NCI-H146 treated with DMSO at 0.1 percent for 48 hours (cell line): Measurements from ENCODE around the gene ASXL1.
A peak's percentile ranks its signal among the peaks of the same experiment; 100 is the strongest.

Experiments used
- DNase-seq: peaks from one replicate; lab custom pipeline; 2025; ENCODE audit not compliant: unreplicated experiment; lab: John Stamatoyannopoulos, UW

ASXL1 gene

DNA sequence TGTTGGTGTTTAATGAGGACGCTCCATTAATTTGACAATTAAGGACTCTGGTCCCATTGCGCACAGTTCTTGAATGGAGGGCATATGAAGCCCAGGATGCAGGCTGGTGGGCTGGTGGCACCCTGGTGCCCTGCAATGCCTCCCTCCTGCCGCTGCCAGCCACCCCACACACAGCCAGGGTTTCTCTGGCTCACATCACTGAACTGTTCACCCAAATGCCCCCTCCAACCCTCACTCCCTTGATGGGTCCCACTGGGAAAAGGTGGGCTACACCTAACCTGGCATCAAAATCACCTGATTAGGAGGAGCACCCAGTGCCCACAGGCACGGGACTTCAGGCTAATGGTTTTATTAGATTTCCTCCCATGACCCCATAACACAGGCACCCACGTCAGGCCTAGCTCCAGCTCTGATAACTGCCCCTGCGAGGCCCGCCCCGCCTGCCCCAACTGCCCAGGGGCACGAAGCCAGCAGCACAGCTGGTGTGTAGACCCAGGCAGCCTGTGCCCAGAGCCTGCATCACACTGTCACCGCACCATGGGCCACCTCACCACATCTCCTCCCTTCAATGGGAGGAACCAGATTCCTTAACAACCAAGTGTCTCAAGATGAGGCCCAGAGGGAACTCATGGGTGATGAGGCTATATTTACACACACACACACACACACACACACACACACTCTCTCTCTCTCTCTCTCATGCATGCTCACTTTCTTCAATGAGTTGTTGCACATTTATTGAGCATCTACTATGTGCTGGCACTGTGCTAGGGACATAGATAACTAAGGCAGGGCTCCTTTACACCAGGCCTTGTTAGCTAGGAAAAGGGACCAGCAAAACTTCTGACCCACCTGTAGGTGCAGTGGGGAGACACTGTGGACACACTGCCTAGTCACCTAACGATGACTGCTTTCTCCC is 119.7 kb downstream of the ASXL1 start:
- DNase-seq: no peak

DNA sequence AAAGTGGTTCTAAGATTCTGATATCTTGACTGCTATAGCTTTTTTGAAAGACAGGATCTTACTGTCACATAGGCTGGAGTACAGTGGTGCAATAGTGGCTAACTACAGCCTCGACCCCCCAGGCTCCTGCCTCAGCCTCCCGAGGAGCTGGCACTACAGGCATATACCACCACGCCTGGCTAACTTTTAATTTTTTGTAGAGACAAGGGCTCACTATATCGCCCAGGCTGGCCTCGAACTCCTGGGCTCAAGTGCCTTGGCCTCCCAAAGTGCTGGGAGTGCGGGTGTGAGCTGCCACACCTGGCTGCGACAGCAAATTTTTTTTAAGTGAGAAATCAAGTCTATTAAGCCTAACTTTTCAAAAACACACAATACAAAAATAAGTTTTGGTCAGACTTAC is 120.4 kb downstream of the ASXL1 start:
- no peak for DNase-seq

DNA sequence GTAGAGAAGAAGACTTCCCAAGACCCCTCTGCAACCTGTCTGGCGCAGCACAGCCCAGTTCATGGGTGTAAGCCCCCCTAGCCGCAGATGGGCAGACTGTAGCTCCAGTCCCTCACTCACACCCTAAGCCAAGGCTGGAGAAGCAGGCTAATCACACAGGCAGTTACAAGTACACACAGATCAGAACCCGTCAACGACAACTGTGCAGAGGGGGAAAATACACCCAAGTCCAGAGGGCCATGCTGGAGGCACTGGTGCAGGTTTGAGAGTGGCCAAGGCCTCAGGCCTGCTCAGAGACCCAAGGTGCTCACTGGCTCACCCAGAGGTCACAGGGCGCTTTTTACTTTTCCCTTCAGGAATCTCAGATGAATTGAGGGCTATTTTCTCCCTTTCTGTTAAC is 120.9 kb downstream of the ASXL1 start:
- DNase-seq: no peak

DNA sequence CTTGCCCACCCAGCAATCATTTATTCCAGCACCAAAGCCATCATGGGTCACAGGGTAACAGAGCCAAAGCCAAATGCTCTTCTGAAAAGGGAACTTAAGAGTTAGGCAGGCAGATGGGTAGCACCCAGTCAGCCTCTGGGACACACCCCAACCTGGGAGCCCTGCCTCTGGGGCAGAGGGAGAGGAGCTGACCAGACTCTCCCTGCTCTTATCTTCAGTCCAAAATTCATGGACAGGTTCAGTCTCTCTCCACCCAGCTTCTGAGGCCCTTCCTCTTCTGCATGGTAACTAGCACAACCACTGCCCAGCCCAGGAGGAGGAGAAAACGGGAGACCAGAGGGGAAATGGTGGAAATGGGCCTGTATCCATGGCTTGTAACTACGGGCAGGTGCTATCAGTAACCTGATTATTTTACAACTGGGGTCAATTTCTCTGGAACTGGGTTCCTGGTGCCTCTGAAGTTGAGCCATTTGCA is 121.6 kb downstream of the ASXL1 start:
- DNase-seq: no peak

DNA sequence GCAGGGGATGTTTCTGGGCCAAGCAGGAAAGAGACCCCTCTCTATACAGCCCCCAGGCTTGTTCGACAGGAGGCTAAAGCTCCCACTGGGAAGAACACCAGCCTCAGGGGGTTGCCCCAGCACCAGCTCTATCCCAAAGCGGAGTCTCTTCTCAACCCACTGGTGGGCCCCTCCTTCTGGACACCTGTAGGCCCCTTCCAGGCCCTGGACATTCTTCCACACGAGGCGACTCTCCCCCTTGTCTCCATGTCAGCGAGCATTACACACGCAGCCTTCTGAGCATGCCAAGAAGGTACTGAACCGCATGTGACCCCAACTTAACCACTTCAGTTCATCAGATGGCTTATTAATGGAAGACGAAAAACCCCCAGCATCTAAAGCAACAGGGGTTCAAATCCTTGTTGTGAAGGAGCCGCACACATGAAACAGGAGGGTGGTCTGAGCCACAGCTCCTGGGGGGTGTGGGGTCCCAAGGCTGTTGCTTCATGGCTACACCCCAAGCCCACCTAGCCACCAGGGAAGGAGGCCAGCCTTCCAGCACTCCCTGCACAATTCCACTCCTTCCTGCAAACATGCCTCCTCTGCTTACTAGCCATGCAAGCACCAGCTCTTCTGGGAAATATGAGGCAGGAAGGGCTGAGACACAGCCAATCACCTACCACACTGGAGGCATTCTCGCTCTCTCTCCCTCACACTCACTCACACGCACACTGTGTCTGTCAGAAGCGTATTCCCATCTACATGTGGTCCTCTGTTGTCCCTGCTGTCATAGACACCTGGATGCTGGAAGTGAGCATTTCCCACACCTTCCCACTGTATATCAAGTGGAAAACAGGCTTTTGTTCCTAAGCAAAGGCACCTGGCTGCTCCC is 122.5 kb downstream of the ASXL1 start:
- DNase-seq: no peak

DNA sequence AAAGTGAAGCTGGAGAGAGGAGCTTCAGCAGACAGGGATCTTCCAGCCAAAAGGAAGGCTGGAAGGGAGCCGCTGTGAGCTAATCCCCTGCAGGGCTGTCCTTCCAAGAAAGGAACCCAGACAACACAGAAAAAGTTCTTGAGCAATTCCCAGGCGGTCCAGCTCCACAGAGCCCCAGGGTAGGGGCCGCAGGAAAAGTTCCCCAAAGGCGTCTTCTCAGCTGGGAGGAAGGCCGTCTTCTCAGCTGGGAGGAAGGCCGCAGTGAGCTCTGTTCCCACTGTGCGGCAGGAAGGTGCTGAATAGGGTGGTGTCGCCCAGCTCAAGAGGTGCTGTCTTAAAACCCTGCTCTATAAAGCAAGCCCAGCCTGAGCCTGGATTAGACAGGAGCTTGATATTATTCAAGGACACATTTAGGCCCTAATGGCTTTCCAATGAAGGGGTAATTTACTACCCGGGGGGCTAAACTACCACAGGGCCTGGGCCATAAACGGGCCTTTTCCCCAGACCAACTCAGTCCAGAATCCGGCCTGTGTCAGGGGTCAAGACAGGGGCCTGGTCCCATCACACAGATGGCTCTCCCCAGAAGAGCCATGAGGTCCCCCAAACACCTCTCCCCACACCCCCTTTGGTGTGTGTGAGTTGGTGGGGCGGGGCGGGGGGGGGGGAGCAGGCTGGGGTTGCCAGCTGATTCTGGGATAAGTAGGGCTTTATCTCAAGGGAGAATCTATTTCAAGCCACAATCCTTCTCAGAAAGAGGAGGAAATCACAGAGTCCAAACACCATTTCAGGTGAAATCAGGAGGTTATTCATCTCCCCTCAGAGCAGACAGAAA is 123.4 kb downstream of the ASXL1 start:
- no peak for DNase-seq

DNA sequence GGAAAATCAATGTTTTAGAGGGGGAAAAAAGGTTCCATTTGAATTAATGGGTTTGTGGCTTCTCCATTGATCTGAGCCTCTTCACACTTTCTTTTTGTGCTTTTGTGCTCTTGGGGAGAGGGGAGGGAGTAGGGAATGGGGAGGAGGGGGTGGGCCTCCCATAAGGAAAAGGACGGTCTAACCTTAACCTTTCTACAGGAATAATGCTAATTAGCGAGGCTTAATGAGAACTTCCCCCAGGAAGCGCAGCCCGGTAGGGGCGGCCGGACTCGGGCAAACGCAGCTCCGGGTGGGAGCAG is 124.0 kb downstream of the ASXL1 start:
- no peak for DNase-seq

DNA sequence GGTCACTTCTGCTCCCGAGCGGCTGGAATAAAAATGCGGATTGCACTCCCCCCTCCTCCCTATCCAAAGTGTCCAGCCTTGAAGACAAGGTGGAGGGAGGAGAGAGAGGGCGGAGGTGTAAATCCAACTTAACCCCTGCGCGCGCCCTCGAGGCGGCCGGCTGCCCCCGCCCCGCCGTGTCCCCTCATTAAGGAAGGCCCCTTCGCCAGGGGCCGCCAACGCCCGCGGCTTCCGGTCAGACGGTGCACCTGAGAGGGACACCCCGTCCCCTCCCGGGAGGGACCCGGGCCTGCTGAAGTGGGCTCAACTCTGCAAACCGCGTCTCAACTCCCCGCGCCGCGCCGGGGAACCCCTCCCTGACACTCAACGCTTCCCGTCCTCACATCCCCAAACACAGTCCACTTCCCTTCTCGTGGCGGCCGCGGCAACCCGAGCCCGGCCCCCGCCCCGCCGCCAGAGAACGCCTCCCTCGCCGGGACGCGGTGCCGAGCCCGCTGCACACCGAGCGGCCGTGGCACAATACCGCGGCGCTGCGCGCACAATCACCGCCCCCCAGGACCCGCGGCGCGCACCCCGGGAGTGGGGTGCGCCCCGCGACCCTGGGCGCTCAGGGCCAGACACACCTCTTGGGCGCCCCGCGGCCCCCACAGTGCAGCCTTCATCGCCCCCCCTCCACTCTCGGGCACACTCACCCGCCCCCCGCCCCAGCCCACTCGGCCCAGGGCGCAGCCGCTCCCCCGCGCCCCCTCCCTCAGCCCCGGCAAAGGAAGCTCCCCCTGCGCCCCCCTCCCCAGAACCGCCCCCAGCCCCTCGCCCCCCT is 124.5 kb downstream of the ASXL1 start:
- DNase-seq: no peak

DNA sequence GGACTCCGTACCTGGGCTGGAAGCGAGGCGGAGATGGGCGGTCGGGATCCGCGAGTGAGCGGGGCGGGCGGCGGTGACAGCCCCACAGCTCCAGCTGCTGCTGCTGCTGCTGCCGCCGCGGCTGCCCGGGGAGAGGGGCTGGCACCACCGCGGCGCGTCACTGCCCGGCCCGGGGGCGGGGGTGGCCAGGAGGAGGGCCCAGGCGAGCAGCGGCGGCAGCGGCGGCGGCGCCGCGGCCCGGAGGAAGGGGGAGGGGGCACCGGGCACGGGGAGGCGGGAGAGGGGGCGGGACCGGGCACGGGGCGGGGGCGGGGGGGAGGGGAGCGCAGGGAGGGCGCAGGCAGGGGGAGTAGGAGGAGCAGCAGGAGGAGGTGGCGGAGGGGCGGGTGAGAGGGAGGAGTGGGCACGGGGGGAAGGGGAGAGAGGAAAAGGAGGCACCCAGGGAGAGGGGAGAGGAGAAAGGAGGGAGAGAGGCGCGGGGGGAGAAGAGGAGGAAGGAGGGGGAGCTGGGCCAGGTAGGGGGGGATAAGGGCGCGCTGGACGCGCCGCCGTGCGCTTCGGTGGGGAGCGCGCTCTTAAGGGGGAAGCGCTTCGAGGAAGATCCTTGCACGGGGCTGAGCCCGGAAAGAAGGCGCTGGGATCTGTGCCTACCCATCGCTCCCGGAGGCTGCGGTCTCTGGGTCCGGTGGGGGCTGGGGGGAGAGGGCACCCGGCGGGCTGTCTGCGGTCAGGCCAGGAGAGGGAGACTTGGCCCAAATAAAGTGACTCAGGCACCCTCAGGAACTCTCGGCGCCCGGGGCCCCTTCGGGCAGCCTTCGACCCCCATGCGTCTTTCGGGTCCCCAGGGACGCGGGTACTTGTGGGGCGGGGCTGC is 125.5 kb downstream of the ASXL1 start:
- peak; percentile 91 for DNase-seq

DNA sequence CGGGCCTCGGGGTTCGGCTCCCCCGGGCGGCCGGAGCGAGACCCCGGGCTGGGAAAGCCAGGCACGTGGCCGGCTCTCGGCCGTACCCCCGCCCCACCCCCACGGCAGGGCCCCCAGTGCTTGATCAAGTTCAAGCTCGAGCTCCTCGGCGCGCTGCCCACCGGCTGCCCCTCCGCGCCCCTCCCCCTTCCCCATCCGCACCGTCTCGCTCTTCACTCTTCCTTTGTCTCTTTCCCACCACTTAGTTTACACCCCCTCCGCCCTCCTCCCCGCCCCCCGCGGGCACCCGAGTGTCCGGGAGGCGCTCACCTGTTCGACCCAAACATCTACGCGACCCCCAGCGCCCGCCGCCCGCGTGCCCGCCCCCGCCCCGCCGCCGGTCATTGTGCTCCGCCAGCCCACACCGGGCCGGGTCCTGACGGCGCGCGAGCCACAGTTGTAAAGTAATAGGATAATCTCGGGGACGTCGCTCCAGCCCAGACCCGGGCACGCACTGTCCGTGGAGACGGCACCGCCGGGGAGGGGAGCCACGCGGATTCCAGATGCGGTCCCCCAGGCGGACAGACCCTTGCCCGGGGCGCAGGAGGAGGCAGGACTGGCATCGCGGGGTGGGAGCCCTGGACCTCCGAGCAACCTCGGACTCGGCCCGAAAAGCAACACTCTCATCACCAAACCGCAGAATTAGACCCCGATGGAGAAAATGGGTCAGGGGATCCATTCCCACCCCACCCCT is 126.3 kb downstream of the ASXL1 start:
- peak; percentile 48 for DNase-seq

DNA sequence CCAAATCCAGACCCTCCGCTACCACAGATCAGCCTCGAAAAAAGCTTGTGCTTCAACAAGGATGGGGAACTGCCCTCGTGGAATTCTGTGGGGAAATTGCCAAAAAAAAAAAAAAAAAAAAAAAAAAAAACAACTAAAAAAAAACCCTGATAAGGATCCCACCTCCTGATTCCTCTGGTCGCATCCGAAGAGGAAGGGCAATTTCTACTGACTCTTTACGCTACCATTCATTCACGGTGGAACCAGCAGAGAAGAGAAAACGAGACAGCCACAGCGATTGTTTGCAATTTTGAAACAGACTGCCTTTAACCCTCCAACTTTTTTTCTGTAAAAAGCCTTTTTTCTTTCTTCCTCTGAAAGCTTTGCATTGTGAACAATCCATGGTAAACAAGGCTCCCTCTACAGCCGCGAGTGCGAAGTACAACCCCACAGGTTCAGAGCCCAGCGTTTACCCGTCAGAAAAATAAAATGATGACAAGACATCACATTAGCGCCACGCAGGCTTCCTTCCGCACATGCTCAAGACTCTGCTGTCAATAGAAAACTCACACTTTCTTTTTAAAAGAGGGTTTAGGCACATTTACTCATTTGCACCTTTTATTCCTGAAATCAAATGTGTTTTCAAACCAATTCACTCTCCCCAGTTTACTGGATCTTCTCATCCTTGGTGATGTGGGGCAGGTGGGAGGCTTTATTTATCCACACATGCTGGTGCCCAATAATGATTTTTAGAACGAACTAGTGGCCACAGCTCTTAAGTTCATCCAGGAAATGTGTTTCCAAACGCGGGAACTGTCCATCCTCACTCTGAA is 127.0 kb downstream of the ASXL1 start:
- DNase-seq: peak; percentile 85

DNA sequence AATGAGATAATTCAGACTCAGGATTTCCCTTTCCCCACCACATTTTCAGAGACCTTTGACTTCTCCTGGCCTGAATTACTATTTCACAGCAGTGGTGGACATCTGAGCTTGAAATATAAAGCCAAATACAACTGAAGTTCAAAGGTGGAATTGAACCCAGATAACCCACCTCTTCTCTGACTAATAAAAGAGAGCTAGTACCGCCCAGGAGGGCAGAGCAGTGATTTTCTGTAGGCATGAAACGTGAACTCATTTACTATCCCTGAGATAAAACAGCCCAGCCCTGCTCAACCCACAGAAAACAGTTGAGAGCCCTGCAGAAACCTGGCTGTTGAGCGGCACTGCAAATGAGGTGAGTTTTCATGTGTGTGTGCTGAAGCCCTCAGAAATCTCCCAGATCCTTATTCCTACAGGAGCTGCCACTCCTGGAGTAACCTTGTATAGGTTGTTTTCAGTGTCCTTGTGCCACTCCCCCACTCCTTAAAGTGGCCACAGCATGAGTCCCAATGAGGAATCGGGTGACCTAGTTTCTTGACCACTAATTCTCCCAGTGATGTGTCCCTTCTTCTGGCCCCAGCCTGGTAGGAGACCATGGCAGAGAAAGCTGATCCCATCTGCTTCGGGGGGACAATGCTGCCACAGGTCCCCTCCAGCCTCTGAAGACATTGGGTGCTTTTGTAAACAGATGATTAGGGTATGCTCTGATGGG is 127.8 kb downstream of the ASXL1 start:
- no peak for DNase-seq

DNA sequence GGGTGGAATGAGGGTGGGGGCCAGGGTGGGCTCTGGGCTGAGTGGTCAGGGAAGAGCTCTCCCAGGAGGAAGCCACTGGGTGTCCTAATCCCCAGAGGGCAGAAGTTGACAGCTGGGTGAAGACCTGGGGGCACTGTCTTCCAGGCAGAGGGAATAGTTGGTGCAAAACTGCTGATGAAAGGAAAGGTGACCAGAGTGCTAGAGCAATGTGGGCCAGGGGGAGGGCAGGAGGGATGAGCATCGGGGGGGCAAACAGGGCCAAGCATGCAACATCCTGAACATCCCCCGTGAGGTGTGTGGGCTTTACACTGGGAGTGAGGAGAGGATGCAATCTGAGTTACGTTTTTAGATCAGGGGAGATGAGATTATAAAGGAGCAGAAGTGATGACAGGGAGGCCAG is 129.2 kb downstream of the ASXL1 start:
- DNase-seq: no peak

DNA sequence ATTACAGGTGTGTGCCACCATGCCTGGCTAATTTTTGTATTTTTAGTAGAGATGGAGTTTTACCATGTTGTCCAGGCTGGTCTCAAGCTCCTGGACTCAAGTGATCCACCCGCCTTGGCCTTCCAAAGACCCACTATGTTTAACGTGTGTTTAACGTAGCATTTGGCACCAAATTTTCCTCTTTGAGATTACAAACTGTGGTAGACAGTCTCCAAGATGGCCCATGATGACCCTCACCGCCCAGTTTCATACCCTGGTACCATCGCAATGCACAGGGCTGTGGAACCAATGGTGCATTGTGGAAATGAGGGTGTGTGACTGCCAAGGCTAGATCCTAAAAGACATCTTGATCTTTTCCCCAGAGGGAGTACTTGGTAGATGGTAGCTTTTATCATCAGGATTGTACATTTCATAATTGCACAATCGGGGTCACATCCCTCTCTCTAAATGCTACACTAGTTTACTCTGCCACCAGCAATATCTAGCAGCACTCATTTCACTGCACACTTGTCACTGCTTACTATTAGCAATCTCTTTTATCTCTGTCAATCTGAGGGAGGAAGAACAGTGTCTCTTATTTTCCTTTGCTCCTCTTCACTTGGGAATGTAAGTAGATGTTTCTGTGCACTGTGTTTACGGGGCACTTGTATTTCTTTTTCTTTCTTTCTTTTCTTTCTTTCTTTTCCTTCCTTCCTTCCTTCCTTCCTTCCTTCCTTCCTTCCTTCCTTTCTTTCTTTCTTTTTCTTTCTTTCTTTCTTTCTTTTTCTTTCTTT is 130.1 kb downstream of the ASXL1 start:
- DNase-seq: no peak
